ENCODE results near the gene HS3ST3A1.
"Not testable (repeated sequence)": the region's sequence is repeated elsewhere in the genome, so short reads cannot be mapped to it uniquely, and the experiment has no call there.

The HS3ST3A1 gene

GRCh38 chr17:13581925-13582324 is 19.8 kb downstream of the HS3ST3A1 start:
- no peak overlapping the region for H3K4me3 ChIP-seq (ENCODE audit: low read depth, low read length)
- no peak for DNase-seq (ENCODE audit: low read depth)

GRCh38 chr17:13580790-13581189 is 20.9 kb downstream of the HS3ST3A1 start:
- H3K4me3 ChIP-seq (ENCODE audit: low read depth, low read length) = no peak overlapping the region
- DNase-seq (ENCODE audit: low read depth) = no peak

- no peak for DNase-seq (ENCODE audit: low read depth)
- no peak overlapping the region for H3K4me3 ChIP-seq (ENCODE audit: low read depth, low read length)
Measured at GRCh38 chr17:13576661-13577526, 24.8 kb downstream of the HS3ST3A1 start.

GRCh38 chr17:13575922-13576419 is 25.8 kb downstream of the HS3ST3A1 start:
- no peak overlapping the region for H3K4me3 ChIP-seq (ENCODE audit: low read depth, low read length)
- no peak for DNase-seq (ENCODE audit: low read depth)

- no peak for DNase-seq (ENCODE audit: low read depth)
- no peak overlapping the region for H3K4me3 ChIP-seq (ENCODE audit: low read depth, low read length)
Measured at GRCh38 chr17:13575466-13575865, 26.3 kb downstream of the HS3ST3A1 start.

GRCh38 chr17:13572581-13572980 is 29.1 kb downstream of the HS3ST3A1 start:
- no peak for DNase-seq (ENCODE audit: low read depth)
- H3K4me3 ChIP-seq (ENCODE audit: low read depth, low read length) = no peak overlapping the region

GRCh38 chr17:13569398-13570123 is 32.2 kb downstream of the HS3ST3A1 start:
- no peak overlapping the region for H3K4me3 ChIP-seq (ENCODE audit: low read depth, low read length)
- DNase-seq (ENCODE audit: low read depth) = no peak

- DNase-seq (ENCODE audit: low read depth) = no peak
- no peak overlapping the region for H3K4me3 ChIP-seq (ENCODE audit: low read depth, low read length)
Measured at GRCh38 chr17:13568582-13569397, 32.9 kb downstream of the HS3ST3A1 start.

- no peak overlapping the region for H3K4me3 ChIP-seq (ENCODE audit: low read depth, low read length)
- no peak for DNase-seq (ENCODE audit: low read depth)
Measured at GRCh38 chr17:13563866-13564265, 37.9 kb downstream of the HS3ST3A1 start.

GRCh38 chr17:13562271-13562800 is 39.4 kb downstream of the HS3ST3A1 start:
- peak overlapping the region; percentile 21 for H3K4me3 ChIP-seq (ENCODE audit: low read depth, low read length)
- DNase-seq (ENCODE audit: low read depth) = peak; percentile 89

- no peak for DNase-seq (ENCODE audit: low read depth)
Measured at GRCh38 chr17:13561606-13562270, 40.0 kb downstream of the HS3ST3A1 start.

GRCh38 chr17:13560935-13561334 is 40.8 kb downstream of the HS3ST3A1 start:
- H3K4me3 ChIP-seq (ENCODE audit: low read depth, low read length) = no peak overlapping the region
- DNase-seq (ENCODE audit: low read depth) = no peak

More at GRCh38 chr17:13561606-13562270, 40.0 kb downstream of the HS3ST3A1 start:
- H3K4me3 ChIP-seq (ENCODE audit: low read depth, low read length) = no peak overlapping the region

- DNase-seq (ENCODE audit: low read depth) = no peak
Measured at GRCh38 chr17:13558588-13558987, 43.1 kb downstream of the HS3ST3A1 start.

GRCh38 chr17:13557077-13557476 is 44.7 kb downstream of the HS3ST3A1 start:
- no peak overlapping the region for H3K4me3 ChIP-seq (ENCODE audit: low read depth, low read length)
- DNase-seq (ENCODE audit: low read depth) = no peak

More at GRCh38 chr17:13558588-13558987, 43.1 kb downstream of the HS3ST3A1 start:
- H3K4me3 ChIP-seq (ENCODE audit: low read depth, low read length) = no peak overlapping the region

GRCh38 chr17:13554231-13554630 is 47.5 kb downstream of the HS3ST3A1 start:
- H3K4me3 ChIP-seq (ENCODE audit: low read depth, low read length) = no peak overlapping the region
- DNase-seq (ENCODE audit: low read depth) = no peak

- H3K4me3 ChIP-seq (ENCODE audit: low read depth, low read length) = no peak overlapping the region
- no peak for DNase-seq (ENCODE audit: low read depth)
Measured at GRCh38 chr17:13550291-13550690, 51.4 kb downstream of the HS3ST3A1 start.

- H3K4me3 ChIP-seq (ENCODE audit: low read depth, low read length); DNase-seq (ENCODE audit: low read depth): not testable (repeated sequence)
Measured at GRCh38 chr17:13548576-13548975, 53.2 kb downstream of the HS3ST3A1 start.

- H3K4me3 ChIP-seq (ENCODE audit: low read depth, low read length) = no peak overlapping the region
- DNase-seq (ENCODE audit: low read depth) = no peak
Measured at GRCh38 chr17:13546851-13547250, 54.9 kb downstream of the HS3ST3A1 start.

- DNase-seq (ENCODE audit: low read depth) = no peak
- H3K4me3 ChIP-seq (ENCODE audit: low read depth, low read length) = no peak overlapping the region
Measured at GRCh38 chr17:13545941-13546340, 55.8 kb downstream of the HS3ST3A1 start.

Measured in skeletal muscle cell (primary cell).